ENCODE data around the gene TSPAN6.
A peak's percentile ranks its signal among the peaks of the same experiment; 100 is the strongest.

The TSPAN6 gene

GRCh38 chrX:100636321-100636991 lies at the start of gene TSPAN6:
TSS of gene TSPAN6 (minus strand) at chrX:100636806. CDS start at chrX:100636694, 112 bp downstream.
- FAIRE-seq, result peak; percentile 99

- no peak for FAIRE-seq
These were observed 49.3 kb upstream of the TSPAN6 start for GRCh38 chrX:100685997-100686305.

GRCh38 chrX:100685284-100685996 lies 48.8 kb upstream of the TSPAN6 start:
- FAIRE-seq, result peak; percentile 93

GRCh38 chrX:100682939-100683338 lies 46.3 kb upstream of the TSPAN6 start:
- no peak for FAIRE-seq

GRCh38 chrX:100681599-100681998 lies 45.0 kb upstream of the TSPAN6 start:
- no peak for FAIRE-seq

- FAIRE-seq, result no peak
These were observed 44.1 kb upstream of the TSPAN6 start for GRCh38 chrX:100680756-100681155.

GRCh38 chrX:100677611-100678181 lies 41.1 kb upstream of the TSPAN6 start:
- no peak for FAIRE-seq

- no peak for FAIRE-seq
These were observed 38.1 kb upstream of the TSPAN6 start for GRCh38 chrX:100674705-100675104.

- FAIRE-seq, result no peak
These were observed 36.9 kb upstream of the TSPAN6 start for GRCh38 chrX:100673397-100673953.

- no peak for FAIRE-seq
These were observed 36.4 kb upstream of the TSPAN6 start for GRCh38 chrX:100672966-100673365.

- no peak for FAIRE-seq
These were observed 27.0 kb upstream of the TSPAN6 start for GRCh38 chrX:100663642-100664041.

- FAIRE-seq, result no peak
These were observed 26.2 kb upstream of the TSPAN6 start for GRCh38 chrX:100662796-100663195.

GRCh38 chrX:100662170-100662569 lies 25.6 kb upstream of the TSPAN6 start:
- FAIRE-seq, result no peak

- no peak for FAIRE-seq
These were observed 23.0 kb upstream of the TSPAN6 start for GRCh38 chrX:100659431-100660137.

- no peak for FAIRE-seq
These were observed 22.4 kb upstream of the TSPAN6 start for GRCh38 chrX:100658941-100659381.

GRCh38 chrX:100654261-100654660 lies 17.7 kb upstream of the TSPAN6 start:
- no peak for FAIRE-seq

GRCh38 chrX:100652266-100652665 lies 15.7 kb upstream of the TSPAN6 start:
- FAIRE-seq, result no peak

- FAIRE-seq, result no peak
These were observed 14.2 kb upstream of the TSPAN6 start for GRCh38 chrX:100650841-100651240.

GRCh38 chrX:100649550-100650356 lies 13.1 kb upstream of the TSPAN6 start:
- no peak for FAIRE-seq

- FAIRE-seq, result no peak
These were observed 12.1 kb upstream of the TSPAN6 start for GRCh38 chrX:100648458-100649417.

- FAIRE-seq, result no peak
These were observed 11.1 kb upstream of the TSPAN6 start for GRCh38 chrX:100647739-100648138.

Data from G401.6 (cell line).